Measurements from ENCODE around the gene STMN1. TPM values are rescaled to one million over a fixed set of nuclear protein-coding genes. Genes with fewer than 3 reads are reported as not detected.
"Not testable (repeated sequence)": the region's sequence is repeated elsewhere in the genome, so short reads cannot be mapped to it uniquely, and the experiment has no call there.

Gene STMN1
- 10 to 100 TPM in 2 of 3 donors, 1 to 10 TPM in 1; 9.8 to 46.1 (median 23.4) TPM for polyA plus RNA-seq

- no peak within 1 kb of the TSS for H3K27ac ChIP-seq (ENCODE audit: low read depth, low read length)
- WGBS, 3 donors = 0 to 1% (median 1%) methylated on average over 89 to 102 of the region's 102 CpGs
Observed at GRCh38 chr1:25905680-25906643, at the start of gene STMN1. TSS of gene STMN1 (minus strand) at chr1:25906419. CDS start at chr1:25904676, 1,743 bp downstream.

- H3K27ac ChIP-seq (ENCODE audit: low read depth, low read length) = no peak overlapping the region
Observed at GRCh38 chr1:25955553-25955952, 49.3 kb upstream of the STMN1 start.

GRCh38 chr1:25954282-25954938, 48.2 kb upstream of the STMN1 start:
- WGBS, 3 donors = 64 to 79% (median 67%) methylated on average over 10 of the region's 10 CpGs

GRCh38 chr1:25952841-25953401, 46.7 kb upstream of the STMN1 start:
- no peak overlapping the region for H3K27ac ChIP-seq (ENCODE audit: low read depth, low read length)
- 46 to 71% (median 54%) methylated on average over 4 of the region's 4 CpGs for WGBS, 3 donors

More at GRCh38 chr1:25954282-25954938, 48.2 kb upstream of the STMN1 start:
- H3K27ac ChIP-seq (ENCODE audit: low read depth, low read length) = no peak overlapping the region

- H3K27ac ChIP-seq (ENCODE audit: low read depth, low read length) = no peak overlapping the region
- 86 to 92% (median 89%) methylated on average over 4 of the region's 4 CpGs for WGBS, 3 donors
Observed at GRCh38 chr1:25948641-25949040, 42.4 kb upstream of the STMN1 start.

GRCh38 chr1:25947027-25947426, 40.8 kb upstream of the STMN1 start:
- H3K27ac ChIP-seq (ENCODE audit: low read depth, low read length) = no peak overlapping the region
- WGBS, 3 donors = 82 to 96% (median 85%) methylated on average over 2 of the region's 2 CpGs

- H3K27ac ChIP-seq (ENCODE audit: low read depth, low read length) = no peak overlapping the region
- WGBS, 3 donors = 84 to 93% (median 90%) methylated on average over 5 of the region's 5 CpGs
Observed at GRCh38 chr1:25945761-25946160, 39.5 kb upstream of the STMN1 start.

GRCh38 chr1:25944986-25945385, 38.8 kb upstream of the STMN1 start:
- whole genome bisulfite sequencing, 3 donors = 73 to 84% (median 79%) methylated on average over 3 of the region's 3 CpGs

GRCh38 chr1:25943511-25943910, 37.3 kb upstream of the STMN1 start:
- not testable (repeated sequence) for H3K27ac ChIP-seq (ENCODE audit: low read depth, low read length)
- WGBS, 3 donors = 73 to 78% (median 74%) methylated on average over 5 of the region's 5 CpGs

More at GRCh38 chr1:25944986-25945385, 38.8 kb upstream of the STMN1 start:
- no peak overlapping the region for H3K27ac ChIP-seq (ENCODE audit: low read depth, low read length)

GRCh38 chr1:25936947-25937346, 30.7 kb upstream of the STMN1 start:
- 78 to 85% (median 84%) methylated on average over 4 of the region's 4 CpGs for WGBS, 3 donors
- H3K27ac ChIP-seq (ENCODE audit: low read depth, low read length) = no peak overlapping the region

GRCh38 chr1:25933479-25934365, 27.5 kb upstream of the STMN1 start:
- no peak overlapping the region for H3K27ac ChIP-seq (ENCODE audit: low read depth, low read length)
- 61 to 69% (median 63%) methylated on average over 13 of the region's 13 CpGs for WGBS, 3 donors

- not testable (repeated sequence) for H3K27ac ChIP-seq (ENCODE audit: low read depth, low read length)
- 63 to 73% (median 69%) methylated on average over 12 of the region's 12 CpGs for WGBS, 3 donors
Observed at GRCh38 chr1:25932811-25933400, 26.7 kb upstream of the STMN1 start.

- WGBS, 3 donors = 73 to 81% (median 79%) methylated on average over 5 of the region's 5 CpGs
Observed at GRCh38 chr1:25932321-25932720, 26.1 kb upstream of the STMN1 start.

GRCh38 chr1:25929016-25929415, 22.8 kb upstream of the STMN1 start:
- WGBS, 3 donors = 74 to 86% (median 79%) methylated on average over 7 of the region's 7 CpGs
- H3K27ac ChIP-seq (ENCODE audit: low read depth, low read length) = no peak overlapping the region

More at GRCh38 chr1:25932321-25932720, 26.1 kb upstream of the STMN1 start:
- H3K27ac ChIP-seq (ENCODE audit: low read depth, low read length) = no peak overlapping the region

- no peak overlapping the region for H3K27ac ChIP-seq (ENCODE audit: low read depth, low read length)
- 91 to 97% (median 94%) methylated on average over 5 of the region's 5 CpGs for WGBS, 3 donors
Observed at GRCh38 chr1:25927521-25928265, 21.5 kb upstream of the STMN1 start.

GRCh38 chr1:25926731-25927496, 20.7 kb upstream of the STMN1 start:
- WGBS, 3 donors = 58 to 70% (median 68%) methylated on average over 13 of the region's 13 CpGs
- no peak overlapping the region for H3K27ac ChIP-seq (ENCODE audit: low read depth, low read length)

Data from adipose tissue (tissue), 3 donors.